ENCODE data around the gene PPM1F.

Gene PPM1F

GRCh38 chr22:21933910-21934309 lies 18.7 kb downstream of the PPM1F start:
- no peak for TF ChIP-seq CTCF (IDR thresholded peaks at IDR 0.05)

DNA sequence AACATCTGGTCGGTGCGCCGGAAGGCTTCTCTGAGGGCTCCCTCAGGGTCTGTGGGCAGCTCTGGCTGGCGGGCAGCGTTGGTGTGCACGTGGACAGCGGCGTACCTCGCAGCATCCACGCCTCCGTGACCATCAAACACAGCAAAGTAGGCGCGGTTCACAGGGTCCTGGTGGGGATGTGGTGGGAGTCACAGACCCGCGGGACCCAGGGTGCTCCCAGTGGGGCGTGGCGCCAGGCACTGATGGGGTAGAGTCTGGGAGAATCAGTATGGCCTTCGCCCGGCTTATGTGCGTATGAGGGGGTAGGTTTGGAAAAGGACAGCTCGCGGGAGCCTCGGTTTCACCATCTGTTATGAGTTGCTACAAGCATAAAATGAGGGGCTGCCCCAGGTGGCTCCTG lies 19.2 kb downstream of the PPM1F start:
- TF ChIP-seq CTCF (IDR thresholded peaks at IDR 0.05), result no peak

GRCh38 chr22:21932347-21932746 lies 20.3 kb downstream of the PPM1F start:
- TF ChIP-seq CTCF (IDR thresholded peaks at IDR 0.05), result no peak

GRCh38 chr22:21931056-21931455 lies 21.6 kb downstream of the PPM1F start:
- TF ChIP-seq CTCF (IDR thresholded peaks at IDR 0.05), result no peak

DNA sequence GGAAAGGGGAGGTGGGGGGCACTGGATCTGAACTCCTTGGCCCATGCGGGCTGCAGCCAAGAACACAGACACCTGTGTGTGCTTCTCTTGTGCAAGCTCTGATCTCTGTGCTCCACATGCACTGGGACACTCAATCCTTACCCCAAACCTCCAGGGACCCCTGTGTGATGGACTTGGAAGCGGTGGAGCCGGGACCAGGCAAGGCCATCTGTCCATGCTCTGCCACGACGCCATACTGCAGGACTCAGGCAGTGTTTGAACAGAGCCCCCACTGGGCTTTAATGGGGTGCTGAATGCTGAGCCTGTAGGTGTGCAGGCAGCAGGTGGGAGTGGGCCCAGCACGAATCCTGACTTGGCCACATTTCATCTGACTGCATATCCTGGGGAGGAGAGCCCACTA lies 23.4 kb downstream of the PPM1F start:
- no peak for TF ChIP-seq CTCF (IDR thresholded peaks at IDR 0.05)

- no peak for TF ChIP-seq CTCF (IDR thresholded peaks at IDR 0.05)
Observed at GRCh38 chr22:21928048-21928447, 24.6 kb downstream of the PPM1F start.

- TF ChIP-seq CTCF (IDR thresholded peaks at IDR 0.05), result no peak
Observed at GRCh38 chr22:21927174-21927823, 25.3 kb downstream of the PPM1F start.

GRCh38 chr22:21926728-21927127 lies 25.9 kb downstream of the PPM1F start:
- TF ChIP-seq CTCF (IDR thresholded peaks at IDR 0.05), result no peak

Data from LNCAP (cell line).